NCI-H345 treated with DMSO at 0.1 percent for 48 hours (cell line): Measurements from ENCODE around the gene LARP4B.
A peak's percentile ranks its signal among the peaks of the same experiment; 100 is the strongest.

Source experiments
- DNase-seq: peaks from one replicate; lab custom pipeline; 2025; ENCODE audit not compliant: unreplicated experiment; lab: John Stamatoyannopoulos, UW

Gene LARP4B

DNA sequence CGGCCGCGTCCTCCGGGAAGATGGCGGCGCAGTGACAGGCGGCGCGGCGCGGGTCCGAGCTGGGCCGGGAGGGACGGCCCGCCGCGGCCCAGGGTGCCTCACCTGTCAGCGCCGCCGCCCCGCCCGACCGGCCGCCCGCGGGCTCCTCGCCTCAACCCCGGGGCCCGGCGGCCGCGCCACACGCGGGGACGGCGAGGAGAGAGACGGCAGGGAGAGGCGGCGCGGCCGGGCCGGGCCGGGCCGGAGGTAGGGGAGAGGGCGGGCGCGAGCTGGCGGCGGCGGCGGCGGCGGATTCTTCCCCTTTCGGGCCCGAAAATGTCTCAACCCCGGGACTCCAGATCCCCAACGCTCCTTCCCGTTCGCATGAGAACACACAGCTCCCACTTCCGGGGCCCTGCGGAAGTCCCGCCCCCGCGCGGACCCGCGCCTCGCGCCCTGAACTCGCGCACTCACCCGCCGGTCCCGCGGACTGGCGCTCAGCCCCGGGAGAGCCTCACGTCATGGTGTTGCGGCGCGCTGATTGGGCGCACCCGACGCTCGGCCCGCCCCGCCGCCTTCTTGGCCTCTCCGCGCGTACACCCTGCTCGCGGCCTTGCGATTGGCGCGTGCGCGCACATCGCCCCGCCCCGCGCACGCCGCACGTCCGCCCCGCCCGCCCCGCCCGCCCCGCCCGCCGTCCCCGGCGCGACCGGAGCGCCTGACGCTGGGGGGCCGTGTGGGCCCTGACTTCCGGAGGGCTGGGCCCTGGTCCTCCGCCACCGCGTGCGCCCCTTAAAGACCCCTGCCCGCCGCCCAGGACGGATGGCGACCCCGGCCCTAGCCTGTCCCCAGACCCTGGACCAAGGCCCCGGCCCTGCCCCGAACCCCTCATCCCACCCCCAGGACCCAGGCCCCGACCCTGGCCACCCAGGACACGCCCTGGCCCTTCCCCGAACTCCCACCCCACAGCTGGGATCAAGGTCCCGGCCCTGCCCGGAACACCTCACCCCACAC lies at the start of gene LARP4B:
Gene LARP4B, minus strand, starts transcription at position 380 of the 993 bp plus-strand sequence. CDS start 45,984 bp downstream, outside the sequence.
- peak; percentile 86 for DNase-seq

DNA sequence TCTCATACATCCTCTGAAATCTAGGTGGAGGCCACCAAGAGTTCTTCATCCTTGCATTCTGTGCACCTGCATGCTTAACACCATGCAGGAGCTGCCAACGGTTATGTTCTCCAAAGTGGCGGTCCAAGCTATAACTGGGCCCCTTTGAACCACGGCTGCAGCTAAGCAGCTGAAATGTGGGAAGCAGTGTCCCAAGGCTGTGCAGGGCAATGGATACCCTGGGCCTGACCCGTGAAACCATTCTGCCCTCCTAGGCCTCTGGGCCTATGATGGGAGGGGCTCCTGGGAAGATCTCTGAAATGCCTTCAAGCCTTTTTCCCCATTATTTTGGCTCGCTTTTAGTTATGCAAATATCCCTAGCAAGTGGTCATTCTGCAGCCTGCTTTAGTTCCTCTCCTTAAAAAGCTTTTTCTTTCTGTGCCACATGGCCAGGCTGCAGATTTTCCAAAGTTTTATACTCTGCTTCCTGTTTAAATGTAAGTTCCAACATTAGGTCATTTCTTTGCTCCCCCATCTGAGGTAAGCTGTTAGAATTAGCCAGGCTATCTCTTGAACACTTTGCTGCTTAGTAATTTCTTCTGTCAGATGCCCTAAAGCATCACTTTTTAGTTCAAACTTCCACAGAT lies 49.1 kb upstream of the LARP4B start:
- DNase-seq = no peak

DNA sequence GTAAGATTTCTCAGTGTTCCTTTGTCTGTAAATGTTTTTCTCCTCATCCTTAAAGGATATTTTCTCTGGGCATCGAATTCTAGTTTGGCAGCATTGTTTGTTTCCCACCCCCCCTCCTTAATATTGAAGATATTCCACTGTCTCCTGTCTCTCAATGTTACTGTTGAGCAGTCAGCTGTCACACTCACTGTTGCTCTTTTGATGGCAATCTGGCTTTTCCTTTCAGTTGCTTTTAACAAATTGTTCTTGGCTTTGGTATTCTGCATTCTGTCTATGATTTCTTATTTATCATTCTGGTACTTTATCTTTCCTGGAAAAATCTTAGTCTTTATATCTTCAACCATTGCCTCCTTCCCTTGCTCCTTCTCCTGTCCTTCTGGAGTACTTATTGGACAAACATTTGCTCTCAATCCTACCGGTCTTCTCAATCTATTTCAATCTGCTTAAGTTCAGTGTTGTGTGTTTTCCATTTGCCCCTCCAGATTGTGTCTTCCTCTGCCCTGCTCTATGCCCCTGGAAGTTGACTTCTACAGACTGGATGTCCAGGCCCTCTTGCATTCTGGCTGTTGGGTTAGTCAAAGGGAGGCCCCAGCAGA lies 47.4 kb upstream of the LARP4B start:
- DNase-seq = no peak

DNA sequence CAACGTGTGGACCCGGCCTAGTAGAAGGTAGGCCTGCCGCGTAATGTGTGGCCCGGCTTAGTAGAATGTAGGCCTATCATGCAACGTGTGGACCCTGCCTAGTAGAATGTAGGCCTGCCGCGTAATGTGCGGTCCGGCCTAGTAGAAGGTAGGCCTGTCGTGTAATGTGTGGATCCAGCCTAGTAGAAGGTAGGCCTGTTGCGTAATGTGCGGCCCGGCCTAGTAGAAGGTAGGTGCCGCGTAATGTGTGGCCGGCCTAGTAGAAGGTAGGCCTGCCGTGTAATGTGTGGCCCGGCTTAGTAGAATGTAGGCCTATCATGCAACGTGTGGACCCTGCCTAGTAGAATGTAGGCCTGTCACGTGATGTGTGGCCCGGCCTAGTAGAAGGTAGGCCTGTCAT lies 44.8 kb upstream of the LARP4B start:
- DNase-seq = no peak

DNA sequence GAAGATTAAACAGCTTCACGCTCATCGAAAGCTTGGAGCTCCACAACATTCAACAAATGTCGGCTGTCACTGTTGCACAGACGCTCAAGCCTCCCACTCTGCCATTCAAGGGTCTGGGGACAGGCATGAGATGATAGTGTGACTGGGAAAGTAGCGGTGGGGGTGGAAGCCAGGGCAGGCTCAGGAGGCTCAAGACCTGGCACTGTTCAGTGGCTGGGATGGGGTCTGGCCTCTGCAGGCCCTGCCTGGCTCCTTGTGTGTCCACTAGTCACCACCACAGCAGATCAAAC lies 43.2 kb upstream of the LARP4B start:
- DNase-seq = no peak

DNA sequence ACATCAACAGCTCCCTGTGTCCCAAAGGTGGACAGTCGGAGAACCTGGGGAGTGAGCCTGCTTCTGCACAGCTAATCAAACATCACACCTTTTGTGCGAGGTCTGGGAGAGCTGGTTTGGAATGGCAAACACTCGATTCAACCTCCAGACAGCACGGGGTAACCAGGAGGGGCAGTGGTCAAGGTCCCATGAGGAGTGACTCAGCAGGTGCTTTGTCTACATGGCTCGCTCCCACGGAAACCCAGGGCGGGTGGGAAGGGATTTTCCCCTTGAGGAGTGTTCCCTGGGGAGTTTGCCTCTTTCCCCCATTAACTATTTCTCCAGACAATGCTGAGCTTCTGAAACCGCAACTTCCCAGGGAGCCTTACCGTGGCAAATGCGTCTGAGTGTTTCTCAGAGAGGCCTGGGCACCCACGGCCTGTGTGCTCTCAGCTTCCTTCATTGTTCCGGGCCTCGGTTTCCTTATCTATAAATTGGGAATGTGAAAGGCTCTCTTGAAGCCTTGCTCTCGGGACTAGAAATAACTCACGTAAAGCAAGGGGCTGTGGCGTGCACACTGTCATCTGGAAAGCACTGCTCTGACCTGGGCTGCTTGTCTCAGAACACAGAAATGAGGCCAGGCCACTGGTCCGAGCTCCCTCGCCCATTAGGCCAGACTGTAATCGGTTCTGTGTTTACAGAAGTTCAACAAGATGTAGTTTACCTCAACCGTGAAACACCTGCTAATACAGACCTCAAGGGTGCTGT lies 42.7 kb upstream of the LARP4B start:
- no peak for DNase-seq

DNA sequence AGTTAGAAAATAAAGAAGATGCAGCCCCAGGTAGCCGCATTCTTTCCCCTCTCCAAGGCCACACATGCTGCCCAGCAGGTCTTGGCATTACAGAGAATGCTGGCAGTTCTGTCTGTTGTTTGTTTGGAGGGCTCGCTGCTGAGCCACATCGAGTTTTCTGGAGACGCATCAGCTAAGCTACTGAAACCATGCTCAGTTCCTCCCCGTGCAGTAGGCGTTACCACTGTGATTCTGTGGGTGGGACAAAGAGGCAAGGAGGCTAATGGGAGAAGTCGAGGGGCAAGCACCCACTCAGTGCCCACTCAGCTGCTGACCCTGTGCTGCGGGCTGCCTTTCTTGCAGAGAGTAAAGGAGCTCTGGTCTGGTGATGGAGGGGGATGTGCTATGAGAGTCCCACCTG lies 41.3 kb upstream of the LARP4B start:
- DNase-seq = no peak

DNA sequence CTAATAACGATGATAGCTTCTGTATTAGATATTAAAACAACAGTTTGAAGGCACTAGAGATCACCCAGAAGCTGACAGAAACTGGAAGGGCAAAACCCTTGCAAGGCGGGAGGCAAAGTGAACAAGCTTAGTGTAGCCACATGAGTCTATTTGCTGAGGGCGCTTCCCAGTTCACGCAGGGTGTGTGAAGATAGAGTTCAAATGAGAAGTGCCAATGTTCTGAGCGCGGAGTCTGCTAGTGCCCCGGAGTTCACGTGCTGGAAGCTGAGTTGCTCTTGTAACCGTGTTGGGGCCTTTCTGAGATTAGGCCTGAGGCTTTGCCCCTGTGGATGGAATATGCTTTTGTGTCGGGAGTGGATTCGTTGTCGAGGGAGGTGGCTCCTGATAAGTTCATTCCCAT lies 40.1 kb upstream of the LARP4B start:
- no peak for DNase-seq

DNA sequence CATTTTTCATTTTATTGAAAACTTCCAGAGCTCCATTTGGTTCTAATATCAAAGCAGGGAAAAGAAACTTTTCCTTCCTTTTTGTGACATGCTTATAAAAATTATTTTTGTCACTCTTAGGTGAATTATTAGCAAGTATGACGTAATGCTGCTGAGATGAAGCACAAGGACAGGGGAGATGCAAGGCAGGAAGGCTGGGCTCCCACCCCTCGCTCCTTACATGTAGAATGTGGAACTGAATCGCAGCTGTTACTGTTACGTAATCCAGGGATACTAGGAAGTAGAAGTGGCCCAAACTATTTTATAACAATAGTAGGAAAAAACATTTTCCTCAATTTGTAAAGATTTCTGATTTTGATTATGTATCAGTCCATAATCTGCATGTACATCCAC lies 39.6 kb upstream of the LARP4B start:
- DNase-seq = no peak

DNA sequence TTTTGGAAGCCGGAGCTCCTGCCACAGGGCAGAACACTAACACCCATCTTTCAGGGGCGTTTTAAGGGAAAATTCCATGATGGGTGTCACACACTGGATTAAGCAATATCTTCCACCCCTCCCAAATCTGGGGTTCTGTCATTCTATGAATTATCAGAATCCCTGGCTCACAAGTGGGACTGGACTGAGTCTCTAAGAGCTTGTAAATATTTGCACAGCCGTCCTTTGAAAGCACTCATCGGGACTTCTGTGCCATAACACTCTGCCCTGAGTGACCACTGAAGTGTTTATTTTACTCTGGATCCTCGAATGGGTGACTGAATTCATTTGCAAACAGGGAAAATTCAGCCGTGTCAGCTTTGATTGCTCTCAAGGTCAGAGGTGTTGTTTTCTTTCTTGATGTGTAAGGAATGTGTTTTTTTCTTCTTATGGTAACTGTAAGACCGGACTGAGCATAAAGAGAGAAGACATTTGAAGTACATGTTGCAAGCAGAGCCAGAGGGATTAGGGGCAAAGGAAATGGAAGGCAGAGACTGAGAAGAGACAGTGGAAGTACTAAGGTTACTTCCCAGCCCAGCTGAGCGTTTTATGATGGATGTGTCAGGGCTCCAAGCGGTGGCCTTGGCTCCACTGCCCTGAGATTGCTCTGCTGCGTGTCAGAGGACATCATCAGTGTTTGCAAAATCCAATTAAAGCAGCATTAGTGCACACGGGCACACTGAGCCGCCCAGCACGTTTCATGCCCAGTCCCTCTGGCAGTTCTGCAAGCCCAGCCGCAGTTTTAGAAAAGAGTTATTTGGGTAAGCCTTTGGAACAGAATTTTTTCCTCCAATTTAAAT lies 39.0 kb upstream of the LARP4B start:
- DNase-seq = peak; percentile 27

DNA sequence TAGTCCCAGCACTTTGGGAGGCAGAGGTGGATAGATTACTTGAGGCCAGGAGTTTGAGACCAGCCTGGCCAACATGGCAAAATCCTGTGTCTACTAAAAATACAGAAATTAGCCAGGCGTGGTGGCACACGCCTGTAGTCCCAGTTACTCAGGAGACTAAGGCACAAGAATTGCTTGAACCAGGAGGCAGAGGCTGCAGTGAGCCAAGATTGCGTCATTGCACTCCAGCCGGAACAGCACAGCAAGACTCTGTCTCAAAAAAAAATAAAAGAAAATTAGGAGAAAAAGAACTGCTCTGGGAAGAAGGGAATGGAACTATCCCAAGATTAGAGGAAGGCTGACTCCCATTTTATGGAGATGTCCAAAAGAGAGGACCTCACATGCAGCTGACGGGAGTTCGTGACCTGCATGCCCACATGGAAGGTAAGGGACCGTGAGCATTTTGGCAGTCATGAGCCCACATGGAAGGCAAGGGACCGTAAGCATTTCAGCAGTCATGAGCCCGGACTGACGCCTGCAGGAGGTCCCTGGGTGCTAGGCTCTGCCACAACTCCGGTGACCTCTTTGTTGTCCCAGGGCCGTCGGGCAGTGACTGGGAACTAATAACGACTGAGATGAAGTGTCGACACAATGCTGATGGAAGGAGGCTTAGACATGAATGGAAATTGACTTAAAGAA lies 38.1 kb upstream of the LARP4B start:
- DNase-seq = no peak

DNA sequence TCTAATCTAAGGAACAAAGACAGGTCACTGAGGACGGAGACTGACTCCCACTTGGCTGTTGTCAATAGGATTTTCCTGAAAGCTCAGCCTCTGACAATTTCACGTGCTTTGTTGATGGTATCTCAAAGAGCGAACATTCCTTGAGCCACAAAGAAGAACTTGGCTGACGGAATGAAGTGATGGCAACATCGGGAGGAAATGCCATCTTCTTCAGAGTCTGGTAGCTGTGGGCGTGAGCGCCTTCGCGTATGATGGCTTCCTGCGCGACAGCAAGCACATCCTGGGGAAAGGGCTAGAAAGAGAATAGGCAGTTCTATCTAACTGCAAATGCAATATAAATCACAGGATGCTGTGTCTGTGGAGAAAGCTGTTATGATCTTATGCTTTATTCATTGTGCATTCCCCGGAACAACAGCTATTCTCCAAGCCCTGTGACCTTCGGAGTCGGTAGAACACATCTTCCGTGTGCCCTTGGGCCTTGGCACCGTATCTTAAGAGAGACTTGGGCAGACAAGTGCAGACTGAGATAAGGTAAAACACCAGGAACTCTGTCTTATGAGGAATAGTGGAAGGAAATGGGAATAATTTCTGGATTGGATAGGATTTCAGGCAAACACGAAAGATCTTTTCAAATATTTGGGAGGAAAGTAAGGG lies 37.2 kb upstream of the LARP4B start:
- no peak for DNase-seq

DNA sequence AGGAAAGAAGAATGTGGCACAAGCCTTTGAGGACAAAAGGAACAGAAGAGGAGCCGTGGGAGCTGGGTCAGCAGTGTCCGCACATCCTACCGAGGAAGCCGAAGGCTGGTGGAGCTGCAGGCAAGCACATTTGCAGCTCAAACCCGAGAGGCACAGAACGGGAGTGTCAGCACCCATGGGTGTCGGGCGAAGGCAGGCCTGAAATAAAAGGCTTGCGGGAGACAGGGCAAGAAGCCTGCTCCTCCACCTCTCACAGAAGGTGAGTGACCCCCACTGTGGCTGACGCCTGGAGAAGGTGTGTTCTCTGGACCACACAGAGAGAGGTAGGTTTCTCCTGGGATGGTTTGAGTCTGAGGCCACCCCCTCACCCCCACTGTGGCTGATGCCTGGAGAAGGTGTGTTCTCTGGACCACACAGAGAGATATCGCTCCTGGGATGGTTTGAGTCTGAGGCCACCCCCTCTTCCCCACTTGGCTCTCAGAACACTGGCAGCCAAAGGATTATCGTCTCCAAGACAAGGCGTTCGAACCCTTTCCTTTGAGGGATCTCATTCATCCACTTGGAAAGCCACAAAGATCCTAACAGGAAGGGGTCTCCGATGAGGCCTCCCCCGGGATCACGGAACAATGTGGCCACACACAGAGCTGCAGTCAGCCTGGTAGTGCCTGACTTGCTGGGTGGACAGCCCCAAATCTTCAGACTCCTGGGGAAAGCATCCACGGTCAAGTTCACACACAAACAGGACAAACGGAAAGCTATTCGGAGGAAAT lies 35.1 kb upstream of the LARP4B start:
- no peak for DNase-seq

DNA sequence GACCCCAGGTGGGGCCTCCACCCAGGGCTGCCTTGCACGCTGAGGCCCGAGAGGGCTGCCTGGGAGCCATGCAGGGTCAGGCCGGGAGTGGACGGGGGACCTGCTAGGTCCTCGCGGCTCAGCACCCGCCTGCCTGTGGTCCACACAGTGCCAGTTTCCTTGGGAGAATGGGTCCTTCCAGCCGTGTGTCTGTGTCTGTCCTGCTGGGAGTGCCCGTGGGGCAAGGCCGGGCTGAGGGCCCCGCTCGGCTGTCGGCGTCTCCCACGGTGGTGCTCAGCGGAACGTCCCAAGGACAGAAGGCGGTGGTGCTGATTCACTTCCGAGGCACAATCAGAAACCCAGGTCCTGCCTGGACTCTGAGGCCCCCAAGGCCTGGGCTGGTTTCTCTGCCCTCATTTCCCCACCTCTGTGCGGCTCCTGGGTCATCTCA lies 33.5 kb upstream of the LARP4B start:
- DNase-seq = no peak

DNA sequence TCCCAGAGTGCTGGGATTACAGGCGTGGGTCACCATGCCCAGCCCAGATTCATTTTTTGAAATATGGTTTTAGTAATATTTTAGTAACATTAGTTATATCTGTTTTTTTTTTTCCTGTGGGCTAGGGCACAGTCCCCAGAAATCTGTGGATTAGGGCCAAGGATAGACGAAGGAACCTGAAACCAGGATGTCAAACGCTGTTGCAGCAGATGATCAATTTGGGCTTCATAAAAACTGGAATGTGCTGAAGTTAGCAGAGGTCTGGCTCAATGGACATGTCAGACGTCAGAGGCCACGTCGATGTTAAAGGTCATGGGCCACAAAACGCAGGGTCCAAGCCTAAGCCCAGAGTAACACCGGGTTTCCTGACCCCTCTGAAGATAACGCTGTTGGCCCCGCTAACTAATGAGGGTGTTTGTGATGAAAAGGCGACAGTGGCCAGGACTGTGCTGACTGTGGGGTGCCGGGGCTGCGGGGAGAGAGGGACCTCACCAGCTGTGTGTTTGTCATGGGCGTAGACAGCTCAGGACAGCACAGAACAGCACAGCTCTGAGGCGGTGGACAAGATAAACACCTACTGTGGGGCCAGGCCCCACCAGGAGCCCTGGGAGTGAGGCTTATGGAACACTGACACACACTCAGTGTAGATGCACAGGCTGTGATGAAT lies 32.9 kb upstream of the LARP4B start:
- DNase-seq = no peak

DNA sequence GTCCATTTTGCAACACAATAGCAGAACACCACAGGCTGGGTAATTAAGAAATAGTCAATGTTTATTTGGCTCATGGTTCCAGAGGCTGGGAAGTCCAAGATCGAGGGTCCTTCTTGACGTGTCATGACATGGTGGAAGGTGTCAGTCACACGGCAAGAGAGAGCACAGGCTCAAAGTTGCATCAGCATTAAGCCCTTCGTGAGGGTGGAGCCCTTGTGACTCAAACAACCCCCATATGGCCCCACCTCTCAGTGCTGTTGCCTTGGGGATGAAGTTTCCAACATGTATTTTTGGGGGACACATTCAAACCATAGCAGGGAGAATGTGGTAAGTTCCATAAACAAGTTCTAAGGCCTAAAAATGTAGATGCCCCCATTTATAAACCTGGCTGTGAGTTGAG lies 32.1 kb upstream of the LARP4B start:
- DNase-seq = no peak

DNA sequence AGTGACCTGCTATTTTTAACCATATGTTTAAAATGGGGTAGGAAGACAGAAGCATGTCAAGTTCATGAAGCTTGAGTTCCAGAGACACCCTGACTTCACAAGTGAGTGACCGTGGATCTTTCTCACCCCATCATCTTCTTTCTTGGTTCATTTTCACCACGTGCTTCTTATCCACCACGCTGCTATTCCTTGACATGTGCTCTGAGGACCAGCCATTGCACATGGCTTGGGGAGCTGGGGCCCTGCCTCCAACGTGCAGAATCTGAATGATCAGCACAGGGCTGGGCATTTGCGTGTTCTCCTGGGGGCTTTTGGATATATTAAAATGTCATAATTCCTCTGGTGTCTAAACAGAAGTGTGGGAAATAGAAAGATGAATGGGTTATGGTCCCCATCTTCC lies 31.7 kb upstream of the LARP4B start:
- no peak for DNase-seq

DNA sequence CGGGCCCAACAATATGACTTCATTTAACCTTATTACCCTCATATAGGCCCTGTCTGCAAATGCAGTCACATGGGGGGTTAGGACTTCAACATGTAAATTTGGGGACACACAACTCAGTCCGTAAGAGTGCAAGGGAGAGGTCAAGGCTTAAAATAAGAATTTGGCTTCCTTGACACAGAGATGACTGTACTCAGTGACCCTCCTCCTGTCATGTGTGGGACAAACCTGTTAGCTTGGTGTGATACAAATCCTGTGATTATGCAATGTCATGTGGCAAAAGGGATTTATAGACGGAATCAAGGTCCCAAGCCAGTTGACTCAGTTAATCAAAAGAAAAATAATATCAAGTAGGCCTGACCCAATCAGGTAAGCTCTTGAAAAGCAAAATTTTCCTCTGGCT lies 30.8 kb upstream of the LARP4B start:
- no peak for DNase-seq
